DOHH2 (cell line): ENCODE results near the gene MYL11.

Source experiments
- CTCF ChIP-seq: fragments of 200-600 bp; sonication (generic); IDR thresholded peaks from one replicate; pipeline ENCODE4 v1.5.1; 2014; ENCODE audit warnings: antibody characterized with exemption, mild to moderate bottlenecking, low read depth, low read length; ENCODE audit not compliant: poor library complexity, severe bottlenecking
- EZH2phosphoT487 ChIP-seq: fragments of 200-600 bp; sonication (generic); IDR thresholded peaks from 2 replicates; pipeline ENCODE4 v1.6.1; 2017; ENCODE audit warnings: borderline replicate concordance, mild to moderate bottlenecking, antibody characterized with exemption, low read length, moderate library complexity, mixed read lengths

GRCh38 chr16:30368122-30368791 lies 6.3 kb upstream of the MYL11 start:
- TF ChIP-seq CTCF (no peak), EZH2phosphoT487 (no peak)
